Upper lobe of left lung (tissue), 6 donors: ENCODE measurements around the gene MAP1B. TPM values are rescaled to one million over a fixed set of nuclear protein-coding genes. Genes with fewer than 3 reads are reported as not detected.

Experiments used
- ATAC-seq, 2 donors: fragments of 200-7000 bp; cut with Tn5 transposase; one replicate each; pipeline ENCODE4 v1.9.1; 2022; ENCODE audit warnings: mild to moderate bottlenecking in 2 of 2, moderate library complexity in 2 of 2; ENCODE audit not compliant: low FRiP score in 2 of 2
- DNase-seq, 2 donors: peaks; one replicate each; pipeline ENCODE4 v3.0.0-alpha.2; 2019 to 2020
- H3K27ac ChIP-seq, 4 donors: fragments of 200-600 bp; sonication (generic); one replicate each; pipeline ENCODE4 v1.5.1; 2016 to 2019
- H3K27me3 ChIP-seq, 4 donors: fragments of 200-600 bp; sonication (generic); one replicate each; pipeline ENCODE4 v1.5.1; 2017 to 2019
- H3K36me3 ChIP-seq, 4 donors: fragments of 200-600 bp; sonication (generic); one replicate each; pipeline ENCODE4 v1.5.1; 2016 to 2019
- H3K4me1 ChIP-seq, 4 donors: fragments of 200-600 bp; sonication (generic); one replicate each; pipeline ENCODE4 v1.5.1; 2018 to 2019
- H3K4me3 ChIP-seq, 4 donors: fragments of 200-600 bp; sonication (generic); one replicate each; pipeline ENCODE4 v1.5.1; 2017 to 2019; ENCODE audit warnings: mild to moderate bottlenecking in 2 of 4, moderate library complexity in 1 of 4
- H3K9me3 ChIP-seq, 4 donors: fragments of 200-600 bp; sonication (generic); one replicate each; pipeline ENCODE4 v1.5.1; 2018 to 2019
- CTCF ChIP-seq, 6 experiments: fragments of 450-650 bp in 4 of 6; fragments of 200-600 bp in 2 of 6; sonication (generic) in 2 of 6; IDR thresholded peaks; one replicate each; pipeline ENCODE4 v1.5.1; 2016 to 2019; ENCODE audit warnings: antibody characterized with exemption in 6 of 6
- EP300 ChIP-seq, 4 donors: sonication (generic); formaldehyde crosslinking; IDR thresholded peaks; one replicate each; pipeline ENCODE4 v1.5.1; 2017; ENCODE audit warnings: antibody characterized with exemption in 4 of 4, control low read depth in 2 of 4
- POLR2A ChIP-seq, 4 donors: fragments of 450-650 bp; IDR thresholded peaks; one replicate each; pipeline ENCODE4 v1.5.1; 2016 to 2017; ENCODE audit warnings: antibody characterized with exemption in 4 of 4, mild to moderate bottlenecking in 2 of 4
- POLR2AphosphoS5 ChIP-seq, 2 donors: sonication (generic); formaldehyde crosslinking; IDR thresholded peaks; one replicate each; pipeline ENCODE4 v1.5.1; 2017; ENCODE audit warnings: antibody characterized with exemption in 2 of 2
- WGBS, 2 donors: methylation state at CpG; one replicate each; pipeline ENCODE4 v1.1.5; 2017 to 2018; 5-methylcytosine and 5-hydroxymethylcytosine counted together
- total RNA-seq, 6 donors: library from RNA; depleted of rRNA in 4 of 6; stranded (reverse); fragments of >200 nt in 4 of 6; gene quantifications; one replicate each; pipeline versions ENCODE4 v1.1.0 to v1.2.1, GENCODE V29; 2016 to 2021
- donor health status: DM: no; HTN: no; CAD: no; lungs with moderate emphysema.
- donor health status: DM: no; HTN: yes; CAD: no; lungs with severe emphysema.

MAP1B gene
- total RNA-seq, 6 donors from 2014 or later, result 21.6 to 59.4 (median 38.0) TPM

- DNase-seq (no peak), ATAC-seq (no peak)
- Histone ChIP-seq H3K27ac (no peak overlapping the region), H3K4me3 (no peak overlapping the region), H3K4me1 (peaks cover 0 to 3% (median 0%) of the 10 kb centered on the region in 4 donors), H3K9me3 (no peaks in the 10 kb centered on the region), H3K36me3 (no peaks in the 10 kb centered on the region), H3K27me3 (no peaks in the 10 kb centered on the region)
- TF ChIP-seq POLR2A (IDR thresholded peaks at IDR 0.05), result no peak
- TF ChIP-seq CTCF (IDR thresholded peaks at IDR 0.05), result no peak
- TF ChIP-seq EP300 (IDR thresholded peaks at IDR 0.05), result no peak
- TF ChIP-seq POLR2AphosphoS5 (IDR thresholded peaks at IDR 0.05), result no peak
- 91 to 92% methylated on average over 3 of the region's 3 CpGs for WGBS, 2 donors
Measured at GRCh38 chr5:72159501-72159911, 52.2 kb downstream of the MAP1B start.

- no peak for ATAC-seq
- H3K27ac ChIP-seq, result no peak overlapping the region
Measured at GRCh38 chr5:72160329-72160728, 53.1 kb downstream of the MAP1B start.

GRCh38 chr5:72160959-72161358 is 53.7 kb downstream of the MAP1B start:
- no peaks in the 10 kb centered on the region for H3K27me3 ChIP-seq
- no peaks in the 10 kb centered on the region for H3K9me3 ChIP-seq
- DNase-seq (no peak), ATAC-seq (peak in 1 of 2 donors; percentile 68)
- peaks cover 0 to 3% (median 0%) of the 10 kb centered on the region in 4 donors for H3K4me1 ChIP-seq
- no peak overlapping the region for H3K27ac ChIP-seq
- no peaks in the 10 kb centered on the region for H3K36me3 ChIP-seq
- no peak for TF ChIP-seq EP300 (IDR thresholded peaks at IDR 0.05)
- TF ChIP-seq POLR2A (IDR thresholded peaks at IDR 0.05), result no peak
- no peak for TF ChIP-seq POLR2AphosphoS5 (IDR thresholded peaks at IDR 0.05)
- TF ChIP-seq CTCF (IDR thresholded peaks at IDR 0.05), result no peak
- H3K4me3 ChIP-seq, result no peak overlapping the region

More at GRCh38 chr5:72160329-72160728, 53.1 kb downstream of the MAP1B start:
- 63 to 77% methylated on average over 1 of the region's 1 CpG for WGBS, 2 donors
- DNase-seq, result no peak
- no peaks in the 10 kb centered on the region for H3K9me3 ChIP-seq
- H3K4me1 ChIP-seq, result peaks cover 0 to 3% (median 0%) of the 10 kb centered on the region in 4 donors
- TF ChIP-seq CTCF (IDR thresholded peaks at IDR 0.05) (no peak), POLR2AphosphoS5 (IDR thresholded peaks at IDR 0.05) (no peak), EP300 (IDR thresholded peaks at IDR 0.05) (no peak), POLR2A (IDR thresholded peaks at IDR 0.05) (no peak)
- no peaks in the 10 kb centered on the region for H3K27me3 ChIP-seq
- H3K4me3 ChIP-seq, result no peak overlapping the region
- H3K36me3 ChIP-seq, result no peaks in the 10 kb centered on the region

DNA sequence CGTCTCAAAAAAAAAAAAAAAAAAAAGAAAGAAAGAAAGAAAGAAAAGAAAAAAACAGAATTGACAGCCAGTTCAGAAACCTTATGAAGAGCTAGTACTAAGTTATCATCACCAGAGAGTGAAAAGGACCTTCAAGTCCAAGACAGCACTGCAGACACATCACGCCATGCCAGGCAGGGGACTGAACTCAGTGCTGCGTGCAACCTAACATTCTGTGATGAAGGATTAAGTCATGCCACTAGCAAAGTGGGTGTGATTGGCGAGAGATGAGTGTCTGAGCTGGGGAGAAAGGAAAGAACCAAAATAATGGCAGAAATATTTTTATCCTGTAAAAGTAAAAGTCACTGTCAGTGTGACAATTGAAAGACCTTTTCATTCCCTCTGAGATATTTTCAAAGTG is 54.7 kb downstream of the MAP1B start:
- no peaks in the 10 kb centered on the region for H3K36me3 ChIP-seq
- ATAC-seq, result no peak
- H3K27me3 ChIP-seq, result no peaks in the 10 kb centered on the region
- H3K27ac ChIP-seq, result no peak overlapping the region
- peaks cover 0 to 3% (median 1%) of the 10 kb centered on the region in 4 donors for H3K4me1 ChIP-seq
- TF ChIP-seq CTCF (IDR thresholded peaks at IDR 0.05), result no peak
- no peak for TF ChIP-seq POLR2AphosphoS5 (IDR thresholded peaks at IDR 0.05)
- TF ChIP-seq EP300 (IDR thresholded peaks at IDR 0.05), result no peak
- TF ChIP-seq POLR2A (IDR thresholded peaks at IDR 0.05), result no peak
- no peak for DNase-seq
- no peak overlapping the region for H3K4me3 ChIP-seq
- WGBS, 2 donors, result 92 to 94% methylated on average over 4 of the region's 4 CpGs
- no peaks in the 10 kb centered on the region for H3K9me3 ChIP-seq

DNA sequence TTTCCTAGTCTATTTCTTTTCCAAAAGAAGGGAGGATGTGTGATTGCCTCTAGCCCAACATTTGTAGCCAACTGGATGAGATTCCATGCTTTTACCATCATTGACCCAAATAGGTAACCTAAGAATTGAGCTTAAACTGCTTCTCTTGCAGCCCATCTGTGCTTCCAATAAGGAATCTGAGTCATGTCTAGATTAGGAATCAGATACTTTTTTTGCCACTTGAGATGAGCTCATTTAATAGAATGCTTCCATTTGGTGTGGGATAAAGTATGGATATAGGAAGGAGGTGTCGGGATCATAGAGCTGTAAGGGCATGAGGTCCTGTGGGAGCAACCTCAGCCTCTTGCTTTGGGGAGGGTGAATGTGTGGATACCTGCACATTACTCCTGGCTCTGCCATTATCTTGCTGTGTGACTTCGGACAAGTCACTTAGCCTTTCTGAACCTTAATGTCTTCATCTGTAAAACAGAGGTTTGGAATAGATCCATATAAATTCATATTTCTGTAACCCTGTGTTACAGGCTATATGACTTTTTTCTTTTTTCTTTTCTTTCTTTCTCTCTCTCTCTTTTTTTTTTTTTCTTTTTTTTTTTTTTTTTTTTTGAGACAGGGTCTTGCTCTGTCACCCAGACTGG is 56.2 kb downstream of the MAP1B start:
- no peak for DNase-seq
- H3K4me1 ChIP-seq, result peaks cover 0 to 3% (median 1%) of the 10 kb centered on the region in 4 donors
- TF ChIP-seq POLR2AphosphoS5 (IDR thresholded peaks at IDR 0.05) (no peak), CTCF (IDR thresholded peaks at IDR 0.05) (no peak), POLR2A (IDR thresholded peaks at IDR 0.05) (no peak), EP300 (IDR thresholded peaks at IDR 0.05) (no peak)
- no peak for ATAC-seq
- WGBS, 2 donors, result 95% methylated on average over 2 of the region's 2 CpGs
- H3K27ac ChIP-seq, result no peak overlapping the region
- H3K4me3 ChIP-seq, result no peak overlapping the region
- H3K9me3 ChIP-seq, result no peaks in the 10 kb centered on the region
- H3K27me3 ChIP-seq, result no peaks in the 10 kb centered on the region
- no peaks in the 10 kb centered on the region for H3K36me3 ChIP-seq
